Activated naive CD8-positive, alpha-beta T cell (primary cell): Measurements from ENCODE around the gene ATP1A1.

ENCODE experiments used
- H3K27ac Mint-ChIP-seq: one replicate; pipeline ENCODE4 v1.8.0; 2021; ENCODE audit warnings: mixed read lengths
- H3K27me3 Mint-ChIP-seq: one replicate; pipeline ENCODE4 v1.8.0; 2021; ENCODE audit warnings: mixed read lengths
- H3K36me3 Mint-ChIP-seq: one replicate; pipeline ENCODE4 v1.8.0; 2021; ENCODE audit warnings: mixed read lengths
- H3K4me1 Mint-ChIP-seq: one replicate; pipeline ENCODE4 v1.8.0; 2021; ENCODE audit warnings: low read depth, mixed read lengths
- H3K4me3 Mint-ChIP-seq: one replicate; pipeline ENCODE4 v1.8.0; 2021; ENCODE audit warnings: mild to moderate bottlenecking, mixed read lengths
- H3K9me3 Mint-ChIP-seq: one replicate; pipeline ENCODE4 v1.8.0; 2021; ENCODE audit warnings: low read depth, mixed read lengths

The ATP1A1 gene

DNA sequence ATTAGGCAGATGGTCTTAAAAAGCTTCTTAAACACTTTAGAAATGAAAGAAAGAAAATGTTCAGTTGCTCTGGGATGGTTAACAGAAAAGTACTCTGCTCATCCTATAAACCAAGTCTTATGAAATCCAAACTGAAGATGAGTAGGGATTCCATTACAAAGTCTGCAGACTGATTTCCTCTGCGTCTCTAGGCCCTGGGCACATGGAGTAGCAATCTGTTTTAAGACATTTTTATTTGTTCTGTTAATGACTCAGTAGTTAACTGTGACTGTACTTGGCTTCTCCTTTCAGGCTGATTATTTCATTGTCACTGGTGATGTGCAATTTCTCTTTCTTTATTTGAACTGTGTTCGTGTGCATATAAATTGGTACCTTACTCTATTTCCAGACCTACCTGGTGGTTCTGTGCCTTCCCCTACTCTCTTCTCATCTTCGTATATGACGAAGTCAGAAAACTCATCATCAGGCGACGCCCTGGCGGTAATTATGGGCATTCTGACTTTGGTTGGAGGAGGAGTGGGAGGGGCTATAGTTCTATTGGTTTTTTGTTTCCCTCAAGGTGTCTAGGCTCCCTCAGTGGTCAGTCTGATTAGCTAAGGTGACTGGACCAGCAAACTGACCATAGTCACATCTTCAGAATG, 30.6 kb downstream of the ATP1A1 start:
- Mint-ChIP-seq H3K9me3 (no peaks in the 10 kb centered on the region), H3K36me3 (peaks cover 15% of the 10 kb centered on the region), H3K4me3 (no peak overlapping the region)

GRCh38 chr1:116404699-116405098, 31.7 kb downstream of the ATP1A1 start:
- no peaks in the 10 kb centered on the region for H3K9me3 Mint-ChIP-seq
- peak overlapping the region; percentile 64 for H3K27ac Mint-ChIP-seq
- no peaks in the 10 kb centered on the region for H3K27me3 Mint-ChIP-seq
- peaks cover 34% of the 10 kb centered on the region for H3K4me1 Mint-ChIP-seq
- H3K4me3 Mint-ChIP-seq: no peak overlapping the region
- H3K36me3 Mint-ChIP-seq: peaks cover 18% of the 10 kb centered on the region

More for the DNA sequence above, 30.6 kb downstream of the ATP1A1 start:
- Mint-ChIP-seq H3K4me1 (peaks cover 36% of the 10 kb centered on the region), H3K27ac (peak overlapping the region; percentile 84), H3K27me3 (no peaks in the 10 kb centered on the region)

- Mint-ChIP-seq H3K4me3 (no peak overlapping the region), H3K4me1 (peaks cover 30% of the 10 kb centered on the region), H3K27ac (peak overlapping the region; percentile 64), H3K36me3 (peaks cover 18% of the 10 kb centered on the region), H3K27me3 (no peaks in the 10 kb centered on the region), H3K9me3 (no peaks in the 10 kb centered on the region)
Measured at GRCh38 chr1:116405241-116406135, 32.4 kb downstream of the ATP1A1 start.

DNA sequence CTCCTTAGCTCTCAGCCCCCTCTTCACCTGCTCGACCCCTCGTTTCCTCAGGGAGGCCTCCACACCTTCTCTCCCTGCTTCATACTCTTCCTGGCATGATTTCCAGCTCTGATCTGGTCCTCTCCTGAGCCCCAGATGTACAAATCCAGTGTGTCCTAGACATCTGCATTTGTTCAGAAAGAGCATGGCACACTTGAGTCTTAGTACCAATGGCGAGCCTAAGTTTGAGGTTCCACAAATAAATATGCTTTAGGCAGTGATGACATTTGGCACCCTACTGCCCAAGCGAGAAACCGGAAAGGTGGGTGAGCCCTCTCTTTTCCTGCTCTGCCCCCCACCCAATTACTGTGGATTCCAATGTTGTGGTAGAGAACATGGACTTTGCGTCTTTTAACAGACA, 34.0 kb downstream of the ATP1A1 start:
- Mint-ChIP-seq H3K36me3 (peaks cover 16% of the 10 kb centered on the region), H3K9me3 (no peaks in the 10 kb centered on the region), H3K4me1 (peaks cover 22% of the 10 kb centered on the region), H3K27ac (peak overlapping the region; percentile 2), H3K27me3 (no peaks in the 10 kb centered on the region), H3K4me3 (no peak overlapping the region)

- Mint-ChIP-seq H3K27me3 (no peaks in the 10 kb centered on the region), H3K36me3 (peaks cover 17% of the 10 kb centered on the region), H3K9me3 (no peaks in the 10 kb centered on the region), H3K4me1 (peaks cover 17% of the 10 kb centered on the region), H3K27ac (no peak overlapping the region), H3K4me3 (no peak overlapping the region)
Measured at GRCh38 chr1:116408193-116408592, 35.1 kb downstream of the ATP1A1 start.

DNA sequence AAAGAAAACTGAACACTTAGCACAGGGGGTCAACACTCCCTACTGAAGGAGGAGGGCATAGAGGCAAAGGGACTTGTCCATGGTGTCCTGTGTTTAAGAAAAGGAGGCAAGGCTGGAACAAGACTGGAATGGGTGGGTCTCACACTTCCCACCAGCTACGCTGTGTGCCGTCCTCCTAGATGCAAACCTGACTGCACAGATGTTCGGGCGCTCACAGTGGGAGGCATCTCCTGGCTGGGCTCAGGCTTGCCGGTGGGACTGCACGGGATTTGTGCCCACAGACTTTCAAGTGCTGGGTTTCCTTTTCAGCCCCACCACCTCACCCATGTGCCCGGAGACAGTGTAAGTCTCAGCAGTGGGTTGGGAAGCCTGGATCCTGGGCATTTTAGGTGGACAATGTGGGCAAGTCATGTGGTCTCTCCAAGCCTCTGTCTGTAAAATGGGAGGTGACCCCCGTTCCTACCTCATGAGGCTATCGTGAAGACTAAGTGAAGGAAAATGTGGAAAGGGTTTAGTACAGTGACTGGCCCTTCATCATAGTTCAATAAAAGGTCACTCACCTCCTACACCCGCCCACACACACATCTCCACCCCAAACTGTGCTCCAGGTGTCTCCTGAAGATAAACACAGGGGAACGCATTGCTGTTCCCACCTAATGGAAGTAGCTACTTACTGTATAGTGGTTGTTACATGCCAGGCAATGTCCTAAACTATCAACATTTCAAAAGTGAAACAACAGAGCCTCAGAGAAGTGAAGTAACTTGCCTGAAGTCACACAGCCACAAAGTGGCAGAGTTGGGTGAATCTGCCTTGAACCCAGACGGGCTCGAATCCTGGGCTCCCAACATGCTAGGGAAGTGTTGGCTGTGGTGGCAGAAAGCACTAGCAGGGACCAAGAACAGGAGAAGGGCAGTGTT, 36.0 kb downstream of the ATP1A1 start:
- Mint-ChIP-seq H3K36me3 (peaks cover 21% of the 10 kb centered on the region), H3K9me3 (no peaks in the 10 kb centered on the region), H3K4me1 (peaks cover 23% of the 10 kb centered on the region), H3K27ac (peak overlapping the region; percentile 34), H3K4me3 (no peak overlapping the region), H3K27me3 (no peaks in the 10 kb centered on the region)

DNA sequence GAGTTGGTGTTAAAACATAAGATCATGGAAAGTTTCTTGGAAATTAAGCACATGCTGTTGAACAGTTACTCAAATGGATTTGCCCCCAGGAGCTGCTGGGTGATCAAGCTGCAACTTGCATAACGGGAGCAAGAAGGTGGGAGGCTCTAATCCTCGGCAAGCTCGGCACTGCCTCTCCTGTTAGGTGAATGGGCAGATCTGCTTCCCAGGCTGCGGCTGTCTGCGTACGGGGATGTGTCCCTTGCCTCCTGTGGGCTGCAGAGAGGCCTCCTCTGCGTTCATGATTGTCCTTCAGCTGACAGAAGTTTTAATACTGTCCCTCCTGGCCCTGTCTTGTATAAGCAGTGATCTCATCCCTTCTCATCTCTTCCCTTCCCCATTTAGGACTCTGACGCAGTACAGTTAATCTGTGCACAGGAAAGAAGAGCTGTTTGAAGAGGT, 36.7 kb downstream of the ATP1A1 start:
- H3K4me3 Mint-ChIP-seq: no peak overlapping the region
- H3K4me1 Mint-ChIP-seq: peaks cover 23% of the 10 kb centered on the region
- peak overlapping the region; percentile 34 for H3K27ac Mint-ChIP-seq
- H3K36me3 Mint-ChIP-seq: peaks cover 21% of the 10 kb centered on the region
- H3K27me3 Mint-ChIP-seq: no peaks in the 10 kb centered on the region
- H3K9me3 Mint-ChIP-seq: no peaks in the 10 kb centered on the region

GRCh38 chr1:116411784-116412479, 38.9 kb downstream of the ATP1A1 start:
- Mint-ChIP-seq H3K9me3 (no peaks in the 10 kb centered on the region), H3K27ac (no peak overlapping the region)

GRCh38 chr1:116412480-116412798, 39.4 kb downstream of the ATP1A1 start:
- no peak overlapping the region for H3K27ac Mint-ChIP-seq

More at GRCh38 chr1:116411784-116412479, 38.9 kb downstream of the ATP1A1 start:
- Mint-ChIP-seq H3K36me3 (peaks cover 21% of the 10 kb centered on the region), H3K4me1 (peaks cover 33% of the 10 kb centered on the region), H3K27me3 (no peaks in the 10 kb centered on the region), H3K4me3 (no peak overlapping the region)

GRCh38 chr1:116412898-116413297, 39.9 kb downstream of the ATP1A1 start:
- H3K4me1 Mint-ChIP-seq: peaks cover 38% of the 10 kb centered on the region
- peak overlapping the region; percentile 12 for H3K27ac Mint-ChIP-seq

More at GRCh38 chr1:116412480-116412798, 39.4 kb downstream of the ATP1A1 start:
- H3K4me1 Mint-ChIP-seq: peaks cover 37% of the 10 kb centered on the region
- no peaks in the 10 kb centered on the region for H3K9me3 Mint-ChIP-seq
- H3K4me3 Mint-ChIP-seq: no peak overlapping the region
- peaks cover 21% of the 10 kb centered on the region for H3K36me3 Mint-ChIP-seq
- H3K27me3 Mint-ChIP-seq: no peaks in the 10 kb centered on the region

GRCh38 chr1:116413414-116413813, 40.4 kb downstream of the ATP1A1 start:
- no peaks in the 10 kb centered on the region for H3K9me3 Mint-ChIP-seq
- peak overlapping the region; percentile 12 for H3K27ac Mint-ChIP-seq

More at GRCh38 chr1:116412898-116413297, 39.9 kb downstream of the ATP1A1 start:
- Mint-ChIP-seq H3K36me3 (peaks cover 18% of the 10 kb centered on the region), H3K9me3 (no peaks in the 10 kb centered on the region), H3K27me3 (no peaks in the 10 kb centered on the region), H3K4me3 (no peak overlapping the region)

GRCh38 chr1:116414364-116414763, 41.3 kb downstream of the ATP1A1 start:
- H3K4me1 Mint-ChIP-seq: peaks cover 43% of the 10 kb centered on the region
- H3K9me3 Mint-ChIP-seq: no peaks in the 10 kb centered on the region
- no peak overlapping the region for H3K4me3 Mint-ChIP-seq
- H3K27me3 Mint-ChIP-seq: no peaks in the 10 kb centered on the region
- H3K27ac Mint-ChIP-seq: peak overlapping the region; percentile 46
- H3K36me3 Mint-ChIP-seq: peaks cover 14% of the 10 kb centered on the region

More at GRCh38 chr1:116413414-116413813, 40.4 kb downstream of the ATP1A1 start:
- peaks cover 16% of the 10 kb centered on the region for H3K36me3 Mint-ChIP-seq
- H3K4me1 Mint-ChIP-seq: peaks cover 37% of the 10 kb centered on the region
- no peak overlapping the region for H3K4me3 Mint-ChIP-seq
- H3K27me3 Mint-ChIP-seq: no peaks in the 10 kb centered on the region

DNA sequence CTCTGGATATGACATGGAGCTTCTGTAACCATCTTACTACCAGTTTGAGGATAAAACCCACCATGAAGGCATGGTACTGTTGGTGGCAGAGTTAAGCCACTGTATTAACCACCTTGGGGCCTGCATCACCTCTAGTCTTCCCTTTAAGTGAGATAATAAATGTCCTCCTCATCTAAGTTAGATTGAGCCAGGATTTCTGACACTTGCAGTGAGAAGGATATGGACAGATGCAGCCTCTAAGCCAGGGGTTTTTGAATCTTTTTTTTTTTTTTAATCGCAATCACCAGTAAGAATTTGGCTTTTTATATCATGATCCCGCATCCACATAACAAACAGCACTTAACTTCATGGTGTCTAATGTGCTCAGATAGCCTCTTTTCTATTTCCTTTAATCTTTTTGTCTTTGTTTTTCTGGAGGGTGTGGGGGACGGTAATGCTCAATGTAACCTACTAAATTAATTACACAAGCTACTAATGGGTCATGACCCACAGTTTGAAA, 42.2 kb downstream of the ATP1A1 start:
- peaks cover 10% of the 10 kb centered on the region for H3K36me3 Mint-ChIP-seq
- H3K4me3 Mint-ChIP-seq: no peak overlapping the region
- H3K27ac Mint-ChIP-seq: peak overlapping the region; percentile 29

More for the DNA sequence above, 42.2 kb downstream of the ATP1A1 start:
- no peaks in the 10 kb centered on the region for H3K9me3 Mint-ChIP-seq
- H3K27me3 Mint-ChIP-seq: no peaks in the 10 kb centered on the region
- H3K4me1 Mint-ChIP-seq: peaks cover 40% of the 10 kb centered on the region
